HG03175 (cell line): Measurements from ENCODE around the gene ZNF366.

ENCODE experiments used
- ATAC-seq: cut with Tn5 transposase; IDR thresholded peaks from one replicate; pipeline ENCODE4 v1.9.1; 2021; ENCODE audit warnings: mild to moderate bottlenecking, moderate library complexity; ENCODE audit not compliant: unreplicated experiment

ZNF366 gene

DNA sequence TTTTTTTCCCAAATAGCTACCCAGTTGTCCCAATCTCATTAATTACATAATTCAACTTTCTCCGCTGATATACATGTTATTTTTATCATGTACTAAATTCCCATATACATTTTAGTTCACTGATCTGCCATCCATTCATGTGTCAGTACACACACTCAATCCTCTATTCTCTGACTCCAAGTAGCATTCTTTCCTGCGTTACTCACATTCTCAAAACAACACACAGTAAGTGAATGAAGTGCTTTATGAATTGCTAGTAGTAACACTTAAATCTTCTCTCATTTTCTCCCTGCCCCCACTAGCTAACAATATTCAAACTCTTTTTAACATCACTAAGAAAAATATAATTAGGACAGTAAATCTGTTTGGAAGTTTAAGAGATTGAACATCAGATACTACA is 8.9 kb downstream of the ZNF366 start:
- ATAC-seq, result no peak

DNA sequence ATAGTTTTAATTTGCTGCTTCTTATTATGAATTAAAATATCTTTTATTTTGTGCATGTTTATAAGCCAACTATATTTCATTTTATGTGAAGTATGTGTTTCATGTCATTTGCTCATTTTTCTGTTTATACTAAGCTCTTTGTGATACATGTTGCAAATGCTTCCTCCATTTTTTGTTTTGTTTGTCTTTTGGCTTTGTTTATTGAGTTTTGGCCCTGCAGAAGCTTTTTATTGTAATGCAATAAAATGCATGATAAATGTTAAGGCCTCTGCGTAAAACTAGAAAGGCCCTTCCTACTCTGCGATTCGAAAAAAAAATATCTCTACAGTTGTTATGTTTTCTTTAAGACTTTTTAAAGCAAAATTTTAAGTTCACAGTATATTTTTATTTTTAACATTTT is 9.4 kb downstream of the ZNF366 start:
- ATAC-seq, result no peak

DNA sequence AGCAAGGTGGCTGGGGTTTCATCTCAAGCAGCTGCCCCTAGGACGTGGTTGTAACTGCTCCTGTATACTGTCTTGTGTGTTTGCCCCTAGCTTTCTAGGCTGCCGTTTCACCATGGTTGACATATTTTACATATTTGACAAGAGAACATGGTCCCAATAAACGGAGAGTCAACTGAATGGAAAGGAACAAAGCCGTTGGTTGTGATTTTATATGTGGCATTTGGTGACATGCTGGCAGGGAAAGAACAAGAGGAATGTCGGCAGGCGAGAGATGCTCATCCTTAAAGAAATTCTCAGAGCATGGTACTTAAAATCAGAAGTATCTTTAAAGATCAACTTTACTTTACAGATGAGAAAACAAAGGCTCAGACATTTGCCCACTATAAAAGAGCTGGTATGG is 11.8 kb downstream of the ZNF366 start:
- ATAC-seq, result no peak

DNA sequence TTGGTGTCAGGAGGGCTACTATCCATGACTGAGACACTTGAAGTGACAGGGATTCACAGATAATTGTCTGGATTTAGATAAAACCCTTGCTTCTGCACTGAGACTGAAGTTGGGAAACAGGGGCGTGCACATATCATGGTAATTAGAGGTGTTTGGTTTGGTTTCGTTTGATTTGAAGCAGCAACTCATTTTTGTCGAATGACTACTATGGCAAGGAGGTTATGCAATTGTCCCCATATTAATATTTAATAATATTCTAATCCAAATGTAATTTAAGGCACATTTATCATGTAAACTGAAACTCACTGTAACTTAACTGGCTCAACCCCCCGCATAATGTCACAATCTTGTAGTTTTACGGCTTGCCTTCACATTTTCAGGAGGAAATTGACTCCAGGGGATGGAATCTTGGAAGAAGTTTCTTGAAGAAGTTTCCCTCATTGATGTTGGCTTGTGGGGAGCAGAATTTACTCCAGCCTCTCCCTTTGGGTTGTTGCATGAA is 12.5 kb downstream of the ZNF366 start:
- ATAC-seq, result no peak

DNA sequence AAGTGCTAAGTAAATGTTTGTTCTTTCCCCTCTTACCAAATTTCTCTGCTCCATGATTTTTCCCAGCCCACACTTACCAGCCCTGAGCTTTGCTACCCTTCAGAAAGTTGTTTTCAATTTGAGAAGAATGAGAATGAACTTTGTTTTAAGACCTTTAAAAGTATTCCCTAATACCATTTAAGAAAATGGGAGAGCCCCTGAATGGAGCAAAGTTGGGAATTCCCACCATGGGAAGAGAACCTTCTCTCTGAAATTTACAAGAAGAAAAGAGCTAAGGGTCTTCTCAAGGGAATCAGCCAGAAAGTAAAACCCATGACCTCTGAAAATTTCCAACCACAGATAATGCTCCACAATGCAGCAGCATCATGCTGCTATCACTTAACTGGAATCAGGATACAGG is 17.7 kb downstream of the ZNF366 start:
- no peak for ATAC-seq

DNA sequence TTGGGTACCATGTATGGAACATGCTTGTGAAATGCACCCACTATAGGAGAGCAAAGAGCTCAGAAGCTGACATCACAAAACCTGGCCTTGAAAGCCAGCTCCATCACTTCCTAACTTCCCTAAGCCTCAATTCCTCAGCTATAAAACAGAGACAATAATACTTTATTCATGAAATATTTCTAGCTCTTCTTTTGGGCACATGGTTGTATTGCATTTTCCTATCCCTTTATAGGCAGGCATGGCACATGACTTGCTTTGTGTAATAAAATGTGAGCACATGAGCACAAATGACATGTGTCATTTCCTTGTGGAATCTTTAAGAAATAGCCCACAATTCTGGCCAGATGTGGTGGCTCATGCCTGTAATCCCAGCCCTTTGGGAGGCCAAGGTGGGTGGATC is 18.5 kb downstream of the ZNF366 start:
- no peak for ATAC-seq

DNA sequence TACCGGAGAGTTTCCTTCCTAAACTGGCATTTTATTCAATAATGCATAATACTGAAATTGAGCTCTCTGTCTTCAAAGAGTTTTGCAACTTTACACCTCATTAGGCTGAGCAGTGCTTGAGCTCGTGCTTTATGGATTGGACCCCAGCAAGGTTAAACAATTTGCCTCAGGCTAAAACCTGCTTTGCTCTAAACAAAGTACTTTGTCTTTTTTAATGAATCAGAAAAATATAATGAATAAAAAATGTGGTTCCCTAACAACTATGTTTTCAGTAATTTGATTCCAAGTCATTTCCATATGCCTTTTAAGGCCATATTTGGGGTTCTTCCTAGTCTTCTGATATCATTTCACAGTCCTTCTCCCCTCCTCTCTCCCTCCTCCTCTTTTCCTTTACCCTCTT is 20.0 kb downstream of the ZNF366 start:
- no peak for ATAC-seq

DNA sequence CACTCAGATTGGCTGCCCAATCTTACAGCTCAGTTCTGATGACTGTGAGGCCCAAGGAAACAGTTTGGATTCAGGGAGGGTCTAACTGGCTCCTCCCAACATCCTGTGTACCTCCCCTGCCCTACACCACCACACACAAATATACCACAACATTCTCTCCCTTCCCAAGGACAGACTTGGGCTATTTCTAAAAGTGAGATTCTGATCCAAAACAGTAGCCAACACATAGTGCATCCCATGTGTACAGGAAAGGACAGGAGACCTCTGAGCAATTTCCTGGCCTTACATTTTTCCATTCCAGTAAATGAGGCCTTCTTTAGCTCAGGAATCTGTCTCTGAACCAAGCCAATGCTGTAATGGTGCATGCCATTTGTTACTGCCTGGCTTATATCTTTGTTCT is 20.8 kb downstream of the ZNF366 start:
- ATAC-seq, result no peak

DNA sequence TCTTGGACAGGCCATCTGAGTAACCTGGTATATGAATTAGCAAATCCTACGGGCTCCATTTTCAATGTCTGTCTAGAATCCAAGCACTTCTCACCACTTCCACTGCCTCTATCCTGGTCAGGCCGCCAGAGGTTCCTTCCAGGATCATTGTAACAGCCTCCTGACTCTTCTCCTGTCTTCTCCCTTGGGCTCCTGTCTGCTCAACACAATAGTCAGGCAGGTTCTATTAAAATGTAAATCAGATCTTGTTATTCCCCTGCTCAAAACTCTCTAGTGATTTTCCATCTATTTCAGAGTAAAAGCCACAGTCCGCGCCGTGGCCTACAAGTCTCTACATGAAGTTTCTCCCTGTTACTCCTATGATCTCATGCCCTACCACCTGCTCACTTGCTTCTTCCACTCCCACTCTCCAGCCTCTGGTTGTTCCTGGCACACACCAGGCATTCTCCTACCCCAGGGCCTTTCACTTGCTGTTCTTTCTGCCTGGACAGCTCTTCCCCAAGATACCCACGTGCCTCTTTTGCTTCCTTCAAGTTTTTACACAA is 21.7 kb downstream of the ZNF366 start:
- no peak for ATAC-seq

DNA sequence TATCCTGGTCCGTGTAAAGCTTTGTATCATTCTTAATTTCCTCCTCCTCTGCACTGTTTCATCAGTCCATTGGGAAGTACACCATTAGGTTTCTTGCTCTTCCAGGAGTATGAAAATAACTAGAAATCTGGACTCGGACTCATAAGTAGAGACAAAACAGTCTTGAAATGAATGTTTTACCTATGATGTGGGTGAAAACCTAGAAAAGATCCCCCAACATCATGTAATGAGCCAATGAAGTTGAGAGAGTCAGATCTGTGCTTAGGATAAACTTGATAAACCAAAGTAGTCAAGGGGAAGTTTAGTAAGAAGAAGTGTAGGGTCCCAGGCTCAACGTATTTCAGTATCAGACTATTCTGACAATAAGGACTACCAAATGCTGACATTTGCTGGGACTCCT is 25.2 kb downstream of the ZNF366 start:
- ATAC-seq, result no peak

DNA sequence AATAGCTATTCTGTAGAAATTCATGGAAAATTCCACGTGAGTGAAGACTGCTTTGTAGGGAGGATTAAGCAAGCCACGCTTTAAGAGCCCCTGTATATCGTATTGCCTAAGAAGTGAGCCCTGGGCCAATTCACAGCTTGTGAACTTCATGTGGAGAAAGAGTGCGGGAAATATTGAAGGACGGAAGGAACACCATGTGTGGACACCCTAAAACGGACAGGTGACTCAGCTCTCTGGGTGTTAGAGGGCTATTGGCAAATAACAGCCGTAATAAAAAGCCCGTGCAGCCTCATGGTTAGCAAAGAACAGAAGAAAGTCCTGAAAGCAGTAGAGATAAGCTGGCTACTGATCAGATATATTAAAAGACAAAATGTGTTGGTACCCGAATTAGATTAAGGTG is 26.4 kb downstream of the ZNF366 start:
- no peak for ATAC-seq

DNA sequence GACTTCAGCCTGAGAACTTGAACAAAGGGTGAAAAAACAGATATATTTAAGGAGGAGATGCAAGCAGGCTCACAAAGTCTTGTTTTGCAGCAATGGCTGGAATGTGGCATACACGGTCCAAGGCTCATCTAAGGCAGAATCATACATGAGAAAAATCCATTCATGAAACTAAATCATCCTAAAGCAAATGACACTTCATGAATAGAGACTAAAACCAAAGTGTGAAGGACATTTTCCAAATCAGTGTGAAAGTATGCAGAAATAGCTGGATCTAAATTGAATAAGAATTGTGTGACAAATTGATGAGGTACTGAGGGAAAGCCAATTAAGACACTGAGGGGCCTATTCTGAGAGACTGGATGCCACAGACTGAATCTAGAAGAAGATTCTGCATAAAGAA is 27.3 kb downstream of the ZNF366 start:
- ATAC-seq, result no peak

DNA sequence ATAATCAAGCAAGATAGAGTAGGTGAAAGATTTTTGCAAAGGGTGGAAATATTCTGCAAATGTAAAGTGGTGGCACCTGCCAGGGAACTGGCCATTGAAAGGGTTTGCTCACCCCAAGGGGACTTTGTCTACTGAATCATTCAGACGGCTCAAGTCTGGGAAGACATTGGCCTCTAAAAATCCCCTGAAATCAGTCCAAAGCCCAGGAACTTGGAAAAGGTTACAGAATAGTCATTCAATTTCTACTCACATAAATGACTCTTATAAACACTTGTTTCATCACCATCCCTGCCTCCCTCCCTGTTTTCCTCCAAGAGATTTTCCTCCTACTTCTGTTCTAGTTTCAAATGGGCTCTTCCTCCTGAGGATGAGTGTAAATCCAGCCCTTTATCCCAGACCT is 28.5 kb downstream of the ZNF366 start:
- ATAC-seq, result no peak

DNA sequence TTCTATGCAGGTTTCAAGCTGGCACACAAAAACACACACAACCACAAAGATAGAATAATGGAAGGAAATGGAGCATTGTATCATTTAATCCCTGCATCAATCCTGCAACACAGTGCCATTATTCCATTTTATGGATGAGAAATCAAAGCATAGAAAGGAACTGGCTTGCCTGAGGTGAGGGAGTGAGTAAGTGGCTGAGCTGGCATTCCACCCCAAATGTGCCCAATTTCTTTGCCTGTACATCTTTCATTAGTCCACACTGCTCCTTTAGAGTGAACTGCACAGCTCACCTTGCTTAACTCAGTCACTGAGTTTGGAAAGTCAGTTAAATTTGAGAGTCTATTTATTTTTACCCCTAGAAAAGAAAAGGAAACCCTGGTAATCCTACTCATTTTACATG is 28.9 kb downstream of the ZNF366 start:
- no peak for ATAC-seq

DNA sequence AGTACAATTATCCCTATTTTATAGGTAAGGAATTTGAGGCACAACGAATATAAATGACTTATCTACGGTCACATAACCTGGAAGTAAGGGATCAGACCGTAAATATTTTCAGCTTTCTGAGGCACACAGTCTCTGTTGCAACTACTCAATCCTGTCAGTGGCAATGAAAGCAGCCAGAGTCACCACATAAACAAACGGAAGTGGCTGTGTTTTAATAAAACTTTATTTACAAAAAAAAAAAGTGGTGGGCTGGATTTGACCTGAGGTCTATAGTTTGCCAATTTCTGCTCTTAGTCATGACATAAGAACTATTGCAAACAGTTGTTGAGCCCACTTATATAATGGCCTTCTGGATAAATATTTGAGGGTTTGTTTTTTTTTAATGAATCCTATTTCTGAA is 29.6 kb downstream of the ZNF366 start:
- no peak for ATAC-seq

DNA sequence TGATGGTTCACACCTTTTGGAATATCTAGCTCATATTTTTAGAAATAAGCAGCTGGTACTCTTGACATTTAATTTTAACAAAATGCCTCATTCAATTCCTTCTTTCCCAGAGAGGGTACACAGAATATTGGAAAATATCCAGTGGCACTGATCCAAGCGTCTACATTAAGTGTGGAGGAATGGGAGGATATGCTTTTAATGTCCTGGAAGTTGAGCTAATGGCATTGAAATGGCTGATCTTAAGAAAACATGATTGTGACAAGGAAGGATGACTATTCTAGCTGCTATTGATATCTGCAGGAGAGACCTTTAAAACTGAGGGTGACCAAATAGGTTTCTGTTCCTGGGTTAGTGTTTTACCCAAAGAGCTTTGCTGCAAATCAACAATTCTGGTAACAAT is 30.0 kb downstream of the ZNF366 start:
- ATAC-seq, result no peak

DNA sequence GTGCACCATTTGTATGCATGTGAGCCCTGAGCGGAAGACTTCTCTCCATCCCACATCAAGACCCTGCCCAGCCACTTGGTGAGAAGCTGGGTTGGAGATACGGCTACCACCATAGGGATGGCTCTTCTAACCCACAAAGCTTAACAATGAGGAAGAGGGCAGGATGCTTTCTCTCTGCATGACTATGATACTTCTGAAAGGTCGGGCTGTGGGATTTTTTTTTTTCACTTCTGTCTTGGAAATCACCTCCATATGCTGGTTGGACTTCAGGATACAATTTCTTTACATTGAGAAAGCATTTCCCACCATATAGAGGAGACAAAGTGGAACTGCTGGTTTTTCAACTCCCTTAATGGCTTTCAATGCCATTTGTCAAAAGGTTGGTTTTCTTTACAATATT is 30.5 kb downstream of the ZNF366 start:
- ATAC-seq, result no peak

DNA sequence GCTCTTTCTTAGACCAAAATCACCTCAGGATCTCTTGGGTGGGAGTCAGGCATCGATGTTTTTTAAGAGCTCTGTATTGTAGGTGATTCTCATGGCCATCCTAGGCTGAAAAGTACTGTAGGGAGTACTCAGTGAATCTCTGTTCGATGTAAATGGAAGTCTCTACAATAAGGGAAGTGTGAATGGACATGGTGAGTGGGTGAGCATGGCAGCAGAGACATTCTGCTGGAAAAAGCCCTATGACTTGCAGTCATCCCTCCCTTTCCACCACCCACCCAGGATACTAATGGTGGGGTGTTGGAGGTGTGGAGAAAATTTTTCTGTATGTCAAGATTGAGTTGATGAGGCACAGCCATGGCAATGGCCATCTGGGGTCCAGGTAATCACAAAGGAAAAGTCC is 30.9 kb downstream of the ZNF366 start:
- no peak for ATAC-seq

DNA sequence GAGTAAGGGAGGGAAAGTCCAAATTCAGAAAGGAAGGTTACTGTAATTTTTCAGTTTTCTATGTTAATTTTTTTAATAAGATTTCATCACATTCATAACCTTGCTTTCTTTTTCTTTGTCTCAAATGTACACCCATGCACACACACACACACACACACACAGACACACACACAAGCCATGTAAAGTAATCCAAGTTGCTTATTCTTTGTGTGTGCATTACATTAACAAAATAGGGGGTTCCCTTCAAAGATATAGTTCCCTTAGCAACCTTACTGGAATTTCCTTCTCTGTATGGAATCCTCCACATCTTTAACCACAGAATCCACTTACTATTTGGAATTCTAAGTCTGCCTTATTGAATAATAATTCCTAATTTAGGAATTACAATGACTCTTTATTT is 32.7 kb downstream of the ZNF366 start:
- no peak for ATAC-seq

DNA sequence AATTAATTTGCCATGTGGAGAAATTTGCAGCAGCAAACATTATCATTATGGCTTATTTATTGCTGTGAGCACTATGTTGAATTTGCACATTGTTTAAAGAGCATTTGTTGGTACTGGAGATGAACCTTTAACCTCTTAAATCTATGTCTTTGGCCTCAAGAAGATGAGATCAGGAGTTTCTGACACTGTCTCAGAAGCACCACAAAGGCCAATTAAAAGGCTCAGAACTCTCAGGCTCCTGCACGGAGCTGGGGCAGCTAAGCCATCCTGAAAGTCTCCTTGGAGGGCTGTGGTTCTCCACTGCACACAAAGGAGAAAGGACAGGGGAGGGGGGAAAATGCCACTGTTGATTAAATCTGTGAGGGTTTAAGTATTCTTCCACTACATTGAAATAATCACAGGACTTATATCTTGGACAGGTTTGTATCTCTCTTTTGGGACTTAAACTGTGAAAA is 33.1 kb downstream of the ZNF366 start:
- ATAC-seq, result no peak

DNA sequence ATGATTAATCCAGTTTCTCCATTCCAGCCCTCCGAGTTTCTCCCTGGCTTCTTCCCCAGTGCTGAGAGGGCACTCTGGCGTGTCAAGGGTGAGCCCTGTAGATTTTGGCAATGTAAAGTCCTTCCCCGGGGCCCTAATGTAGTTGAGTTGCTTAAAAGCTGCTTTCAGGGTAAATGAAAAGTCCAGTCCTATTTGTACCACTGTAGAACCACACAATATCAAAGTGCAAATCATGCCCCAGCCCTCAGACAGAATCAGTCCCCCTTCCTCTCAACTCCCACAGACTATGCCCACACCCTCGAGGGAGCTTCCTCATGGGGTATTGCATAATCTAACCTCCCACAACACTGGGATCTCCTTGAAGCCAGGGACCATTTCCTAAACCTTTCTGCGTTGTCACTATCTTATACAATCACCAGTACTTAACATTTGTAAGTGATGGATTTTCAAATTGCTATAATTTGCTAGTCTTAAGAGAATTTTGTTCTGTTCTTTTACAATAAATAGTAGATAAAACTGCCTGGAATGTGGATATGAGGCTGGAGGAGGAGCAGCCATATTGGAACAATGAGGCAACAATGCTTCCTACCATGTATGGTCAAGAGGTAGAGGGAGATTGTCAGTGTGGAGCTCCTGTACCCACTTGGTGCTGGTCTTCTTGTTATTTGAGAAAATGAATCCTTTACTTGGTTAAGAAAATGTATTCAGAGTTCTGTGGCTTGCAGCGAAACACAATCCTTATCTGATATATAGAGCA is 34.4 kb downstream of the ZNF366 start:
- ATAC-seq, result no peak

DNA sequence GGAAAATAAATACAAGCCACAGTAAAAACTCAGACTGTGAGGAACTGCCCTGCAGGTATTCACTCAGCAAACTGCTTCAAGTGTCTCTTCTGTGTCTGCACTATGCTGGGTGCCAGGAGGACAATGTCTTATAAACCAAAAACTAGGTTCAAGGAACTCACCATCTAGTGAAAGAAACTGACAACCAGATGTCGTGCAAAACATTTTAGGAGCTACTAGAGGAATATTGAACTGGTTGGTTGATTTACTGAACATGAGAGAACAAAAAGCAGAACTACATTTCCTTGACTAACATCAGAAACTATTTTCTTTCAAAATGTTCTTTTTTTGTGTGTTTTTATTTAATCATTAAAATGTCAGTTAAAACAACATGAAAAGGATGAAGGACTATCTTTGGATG is 35.2 kb downstream of the ZNF366 start:
- no peak for ATAC-seq

DNA sequence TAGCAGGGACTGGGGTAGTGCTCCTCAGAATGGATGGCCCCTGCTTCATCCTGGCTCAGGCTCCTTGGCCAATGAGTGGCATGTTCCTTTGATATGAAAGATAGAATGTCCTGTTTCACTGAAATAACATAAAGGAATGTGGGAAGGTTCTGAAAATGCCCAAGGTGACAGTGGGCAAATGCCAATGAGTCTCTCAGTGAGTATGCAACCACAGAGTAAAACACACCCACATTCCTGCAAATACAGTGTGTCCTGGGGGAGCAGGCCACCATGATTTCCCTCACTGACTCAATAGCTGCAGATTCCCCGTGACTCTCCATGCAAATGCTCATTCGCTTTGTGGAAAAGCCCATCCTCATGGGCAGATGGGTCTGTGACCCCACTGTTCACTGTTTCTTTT is 36.4 kb downstream of the ZNF366 start:
- ATAC-seq, result no peak
